GM18505 (cell line): ENCODE results near the gene NBEAL2.
"Not testable (repeated sequence)": the region's sequence is repeated elsewhere in the genome, so short reads cannot be mapped to it uniquely, and the experiment has no call there.

Experiments
- ATAC-seq: cut with Tn5 transposase; IDR thresholded peaks from one replicate; pipeline ENCODE4 v1.9.1; 2021; ENCODE audit not compliant: unreplicated experiment
- POLR2A ChIP-seq: IDR thresholded peaks from 4 replicates; pipeline ENCODE4 v1.6.1; 2011; ENCODE audit warnings: borderline replicate concordance; ENCODE audit not compliant: insufficient read depth, insufficient read length; ENCODE audit errors: extremely low read depth

Gene NBEAL2

DNA sequence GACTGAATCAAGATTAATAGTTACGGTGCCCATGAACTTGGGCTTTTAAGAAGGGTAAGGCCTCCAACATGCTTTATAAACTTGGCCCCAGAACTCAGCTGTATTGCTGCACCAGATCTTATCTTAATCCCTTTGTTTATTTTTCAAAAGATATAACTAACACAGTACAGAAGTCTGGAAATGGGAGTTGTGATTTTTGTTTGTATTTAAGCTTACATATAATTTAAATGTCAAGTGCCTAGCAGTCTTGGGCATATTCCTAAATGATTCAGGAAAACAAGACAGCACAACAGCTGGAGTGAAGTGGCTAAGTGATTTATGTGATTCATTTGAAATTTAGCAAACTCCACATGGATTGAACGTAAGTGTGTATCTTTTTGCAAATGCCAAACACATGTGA, 56.2 kb downstream of the NBEAL2 start:
- no peak for ATAC-seq
- TF ChIP-seq POLR2A, result no peak

DNA sequence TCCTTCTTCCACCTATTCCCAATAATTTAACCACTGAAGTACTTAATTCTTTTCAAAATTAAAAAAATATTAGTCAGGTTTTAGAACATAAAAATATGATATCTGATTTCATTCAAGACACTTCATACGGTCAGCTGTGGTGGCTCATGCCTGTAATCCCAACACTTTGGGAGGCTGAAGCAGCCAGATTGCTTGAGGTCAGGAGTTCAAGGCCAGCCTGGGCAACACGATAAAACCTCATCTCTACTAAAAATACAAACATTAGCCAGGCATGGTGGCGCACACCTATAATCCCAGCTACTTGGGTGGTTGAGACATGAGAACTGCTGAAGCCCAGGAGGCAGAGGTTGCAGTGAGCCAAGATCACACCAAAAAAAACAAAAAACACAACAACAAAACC, 56.7 kb downstream of the NBEAL2 start:
- ATAC-seq, result no peak
- no peak for TF ChIP-seq POLR2A

DNA sequence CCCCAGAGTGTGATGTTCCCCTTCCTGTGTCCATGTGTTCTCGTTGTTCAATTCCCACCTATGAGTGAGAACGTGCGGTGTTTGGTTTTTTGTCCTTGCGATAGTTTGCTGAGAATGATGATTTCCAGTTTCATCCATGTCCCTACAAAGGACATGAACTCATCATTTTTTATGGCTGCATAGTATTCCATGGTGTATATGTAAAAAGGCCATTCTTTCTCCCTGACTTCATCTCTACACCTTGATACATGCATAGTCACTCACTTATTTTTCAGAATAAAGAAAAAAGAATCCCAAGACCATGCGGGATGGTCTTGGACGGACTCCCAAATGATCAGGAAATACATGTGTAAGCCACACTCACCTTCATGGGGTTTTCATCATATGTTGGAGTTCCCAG, 57.8 kb downstream of the NBEAL2 start:
- ATAC-seq, result not testable (repeated sequence)

DNA sequence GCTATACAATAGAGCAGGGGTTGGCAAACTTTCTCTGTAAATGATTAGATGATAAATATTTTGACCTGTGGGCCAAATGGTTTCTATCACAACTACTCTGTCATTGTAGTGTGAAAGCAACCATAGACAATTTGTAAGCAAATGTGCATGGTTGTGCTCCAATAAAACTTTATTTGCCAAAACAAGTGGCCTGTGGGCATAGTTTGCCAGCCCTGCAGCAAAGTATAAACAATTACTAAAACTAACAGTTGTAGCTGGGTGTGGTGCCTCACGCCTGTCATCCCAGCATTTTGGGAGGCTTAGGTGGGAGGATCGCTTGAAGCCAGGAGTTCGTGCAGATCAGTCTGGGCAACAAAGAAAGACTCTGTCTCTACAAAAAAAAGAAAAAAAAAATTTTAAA, 61.6 kb downstream of the NBEAL2 start:
- ATAC-seq, result no peak
- no peak for TF ChIP-seq POLR2A

DNA sequence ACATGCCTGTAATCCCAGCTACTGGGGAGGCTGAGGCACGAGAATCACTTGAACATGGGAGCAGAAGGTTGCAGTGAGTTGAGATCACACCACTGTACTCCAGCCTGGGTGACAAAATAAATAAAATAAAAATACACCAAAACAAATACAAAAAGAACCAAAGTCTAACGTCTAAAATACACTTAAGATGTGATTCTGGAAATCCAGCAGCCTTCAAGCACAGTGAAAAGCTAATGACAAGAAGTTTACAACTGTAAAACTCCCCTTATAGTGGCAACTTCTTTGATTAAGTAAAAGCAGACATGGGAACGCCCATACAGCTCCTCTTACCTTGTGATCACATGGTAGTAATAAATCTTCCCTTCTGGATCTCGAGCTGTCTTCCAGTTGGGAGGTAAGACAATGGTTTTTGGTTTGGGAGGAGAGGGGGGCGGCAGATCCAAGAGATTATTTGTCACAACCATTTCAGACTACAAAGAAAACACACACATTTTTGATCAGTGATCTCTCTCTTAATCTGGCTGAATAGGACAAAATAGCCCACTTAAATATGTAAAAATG, 62.8 kb downstream of the NBEAL2 start:
- TF ChIP-seq POLR2A, result no peak
- ATAC-seq, result no peak

DNA sequence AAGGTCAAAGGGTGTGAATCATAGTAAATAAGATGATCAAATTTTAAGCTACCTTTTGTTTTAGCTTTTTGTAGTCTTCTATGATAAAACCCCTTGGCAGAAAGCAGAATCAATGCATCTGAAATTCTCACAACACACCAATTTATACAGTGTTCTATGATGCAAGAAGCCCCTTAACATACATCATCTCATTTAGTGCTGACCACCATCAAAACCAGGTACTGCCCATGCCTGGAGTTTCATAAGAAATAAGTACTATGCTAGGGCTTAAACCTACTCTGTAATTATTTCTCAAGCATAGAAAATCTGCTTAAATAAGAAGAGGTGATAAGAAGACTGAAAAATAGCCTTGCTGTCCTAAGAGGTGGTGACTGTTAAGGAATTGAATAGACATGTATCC, 67.6 kb downstream of the NBEAL2 start:
- TF ChIP-seq POLR2A, result no peak
- no peak for ATAC-seq

DNA sequence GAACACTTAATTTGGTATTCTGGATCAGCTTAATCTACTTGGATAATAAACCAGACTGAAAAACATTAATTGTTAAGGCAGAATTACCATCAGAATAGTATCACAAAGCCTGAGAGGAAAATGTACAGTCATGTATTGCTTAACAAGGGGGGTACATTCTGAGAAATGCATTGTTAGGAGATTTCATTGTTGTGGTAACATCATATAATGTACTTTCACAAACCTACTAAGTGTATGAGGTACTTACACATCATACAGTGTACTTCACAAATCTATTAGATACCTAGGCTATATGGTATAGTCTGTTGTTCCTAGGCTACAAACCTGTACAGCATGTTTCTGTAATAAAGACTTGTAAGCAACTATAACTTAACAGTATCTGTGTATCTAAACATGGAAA, 68.2 kb downstream of the NBEAL2 start:
- ATAC-seq, result no peak

DNA sequence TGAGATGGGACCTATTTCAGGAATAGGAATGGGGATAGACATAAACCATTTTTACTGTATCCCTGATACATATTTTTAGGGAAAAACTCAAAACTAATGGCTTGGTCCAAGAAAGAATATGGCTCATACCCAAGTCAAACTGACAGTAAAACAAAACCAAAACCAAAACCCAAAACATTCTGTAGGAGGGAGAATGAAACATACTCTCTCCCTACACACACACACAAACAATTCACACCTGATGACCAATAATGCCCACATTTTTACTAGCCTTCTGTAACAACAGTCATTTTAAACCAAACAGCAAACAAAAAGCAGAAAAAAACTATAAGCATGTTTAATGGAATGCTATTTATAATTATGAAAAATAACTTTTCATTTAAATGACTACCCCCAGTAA, 74.9 kb downstream of the NBEAL2 start:
- no peak for ATAC-seq
- no peak for TF ChIP-seq POLR2A

More for the DNA sequence above, 68.2 kb downstream of the NBEAL2 start:
- TF ChIP-seq POLR2A, result no peak

DNA sequence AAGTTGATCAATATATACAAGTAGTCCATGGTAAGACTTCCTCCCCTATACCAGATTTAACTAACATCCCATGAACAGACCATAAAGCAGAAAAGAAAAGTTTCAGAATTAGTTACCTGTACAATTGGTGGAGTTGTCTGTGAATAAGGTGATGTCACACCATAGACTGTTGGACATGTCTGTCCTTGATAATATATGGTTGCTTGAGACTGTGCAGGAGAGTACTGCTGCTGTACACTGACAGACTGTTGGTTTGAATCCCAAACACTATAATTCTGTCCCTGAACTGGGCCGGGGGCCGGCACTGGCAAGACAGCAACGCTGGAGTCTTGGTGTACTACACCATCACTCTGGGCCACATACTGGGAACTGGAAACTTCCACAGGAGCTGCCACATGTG, 77.2 kb downstream of the NBEAL2 start:
- ATAC-seq, result no peak

DNA sequence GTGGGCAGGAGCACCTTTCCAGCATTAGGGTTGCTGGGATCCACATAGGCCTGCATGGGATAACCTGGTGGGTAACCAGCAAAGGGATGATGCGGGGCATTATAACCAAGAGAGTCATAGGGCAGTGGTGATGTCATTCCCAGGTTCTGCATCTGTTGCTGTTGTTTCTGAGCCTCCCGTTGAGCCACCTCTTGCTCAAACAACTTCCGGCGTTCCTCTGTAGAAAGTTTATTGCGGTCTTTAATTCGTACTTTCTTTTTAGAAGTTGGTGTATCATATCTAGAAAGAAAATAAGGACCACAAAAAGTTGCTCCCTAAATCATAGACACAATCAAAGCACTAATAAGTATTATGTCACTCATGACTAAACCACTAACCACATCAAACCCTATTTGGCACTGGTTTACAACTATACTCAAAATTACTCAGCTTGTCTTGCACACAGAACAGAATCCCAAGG, 77.8 kb downstream of the NBEAL2 start:
- TF ChIP-seq POLR2A, result no peak
- ATAC-seq, result no peak

More for the DNA sequence above, 77.2 kb downstream of the NBEAL2 start:
- no peak for TF ChIP-seq POLR2A
